HepG2 (cell line): ENCODE data around the gene PIGX. TPM values are rescaled to one million over a fixed set of nuclear protein-coding genes. Genes with fewer than 3 reads are reported as not detected.

Experiments
- CCAR2 ChIP-seq: fragments of 200-400 bp; formaldehyde crosslinking; optimal IDR thresholded peaks from 2 replicates; pipeline ENCODE3; 2018; ENCODE audit warnings: low read depth, mild to moderate bottlenecking, low read length, moderate library complexity
- DR1 ChIP-seq: sonication (generic); formaldehyde crosslinking; IDR thresholded peaks from 2 replicates; pipeline ENCODE4 v1.8.0; 2021; ENCODE audit warnings: mild to moderate bottlenecking, missing genetic modification reagents, inconsistent platforms
- SP1 ChIP-seq, 2 experiments: fragments of 450-650 bp in 1 of 2; sonication (generic) in 1 of 2; formaldehyde crosslinking in 1 of 2; IDR thresholded peaks; 2 replicates each; pipeline versions ENCODE4 v1.4.0 to v1.6.1; 2016 to 2020; ENCODE audit warnings: missing genetic modification reagents in 1 of 2
- TBP ChIP-seq: sonication (generic); formaldehyde crosslinking; IDR thresholded peaks from 2 replicates; pipeline ENCODE4 v1.5.0; 2020; ENCODE audit warnings: missing genetic modification reagents
- ZBTB3 ChIP-seq: sonication (generic); formaldehyde crosslinking; IDR thresholded peaks from 2 replicates; pipeline ENCODE4 v1.4.0; 2020; ENCODE audit warnings: low read depth, mild to moderate bottlenecking, moderate library complexity, missing genetic modification reagents, borderline replicate concordance
- ZFYVE20 ChIP-seq: sonication (generic); formaldehyde crosslinking; IDR thresholded peaks from 2 replicates; pipeline ENCODE4 v1.8.0; 2023; ENCODE audit warnings: low read depth, mild to moderate bottlenecking, moderate library complexity, missing genetic modification reagents, borderline replicate concordance
- ZNF687 ChIP-seq: sonication (generic); formaldehyde crosslinking; IDR thresholded peaks from 2 replicates; pipeline ENCODE4 v1.5.1; 2020; ENCODE audit warnings: mild to moderate bottlenecking, missing genetic modification reagents, moderate library complexity
- ZSCAN25 ChIP-seq: sonication (generic); formaldehyde crosslinking; IDR thresholded peaks from 2 replicates; pipeline ENCODE4 v1.8.0; 2022; ENCODE audit warnings: mild to moderate bottlenecking, missing genetic modification reagents
- polyA plus RNA-seq, 8 experiments: library from polyadenylated mRNA; depleted of rRNA in 3 of 8; stranded (reverse) in 7 of 8; unstranded in 1 of 8; fragments of >200 nt; fragmentation: Illumina TruSeq in 4 of 8; extraction: Trizol in 4 of 8; gene quantifications; 2 replicates each; pipeline versions ENCODE4 v1.2.1 to v1.2.3, GENCODE V29; 2011 to 2016; ENCODE audit warnings: low read depth in 4 of 8, missing spikeins in 1 of 8, mixed read lengths in 1 of 8; ENCODE audit not compliant: insufficient read depth in 1 of 8
- total RNA-seq, 5 experiments: library from RNA; depleted of rRNA; stranded (reverse); fragments of >200 nt; fragmentation: Illumina TruSeq; extraction: Trizol; gene quantifications; 2 replicates each; pipeline ENCODE4 v1.2.3, GENCODE V29; 2016; ENCODE audit warnings: low read depth in 1 of 5
- TF ChIP-seq, protein P1 (sequence below): IDR thresholded peaks from 2 replicates; pipeline ENCODE4 v1.4.0; 2020; ENCODE audit warnings: mild to moderate bottlenecking, missing genetic modification reagents
- TF ChIP-seq, protein P2 (sequence below): sonication (generic); formaldehyde crosslinking; IDR thresholded peaks from 2 replicates; pipeline ENCODE4 v1.8.1; 2023; ENCODE audit warnings: missing genetic modification reagents, mild to moderate bottlenecking, borderline replicate concordance
- TF ChIP-seq, protein P3 (sequence below): sonication (generic); formaldehyde crosslinking; conservative IDR thresholded peaks from 2 replicates; pipeline ENCODE4 v1.4.0; 2020; ENCODE audit warnings: missing genetic modification reagents
- TF ChIP-seq, protein P4 (sequence below): sonication (generic); formaldehyde crosslinking; IDR thresholded peaks from 2 replicates; pipeline ENCODE4 v1.4.0; 2020; ENCODE audit warnings: missing genetic modification reagents

The PIGX gene
- total and polyA plus RNA-seq, 2 of the 13 experiments (the other 11 are each of a cell fraction or from before 2014, with no cell fraction given) = 13.2 to 21.3 TPM

GRCh38 chr3:196774191-196774820, 62.1 kb downstream of the PIGX start (continued):
- TF ChIP-seq, protein P1, sequence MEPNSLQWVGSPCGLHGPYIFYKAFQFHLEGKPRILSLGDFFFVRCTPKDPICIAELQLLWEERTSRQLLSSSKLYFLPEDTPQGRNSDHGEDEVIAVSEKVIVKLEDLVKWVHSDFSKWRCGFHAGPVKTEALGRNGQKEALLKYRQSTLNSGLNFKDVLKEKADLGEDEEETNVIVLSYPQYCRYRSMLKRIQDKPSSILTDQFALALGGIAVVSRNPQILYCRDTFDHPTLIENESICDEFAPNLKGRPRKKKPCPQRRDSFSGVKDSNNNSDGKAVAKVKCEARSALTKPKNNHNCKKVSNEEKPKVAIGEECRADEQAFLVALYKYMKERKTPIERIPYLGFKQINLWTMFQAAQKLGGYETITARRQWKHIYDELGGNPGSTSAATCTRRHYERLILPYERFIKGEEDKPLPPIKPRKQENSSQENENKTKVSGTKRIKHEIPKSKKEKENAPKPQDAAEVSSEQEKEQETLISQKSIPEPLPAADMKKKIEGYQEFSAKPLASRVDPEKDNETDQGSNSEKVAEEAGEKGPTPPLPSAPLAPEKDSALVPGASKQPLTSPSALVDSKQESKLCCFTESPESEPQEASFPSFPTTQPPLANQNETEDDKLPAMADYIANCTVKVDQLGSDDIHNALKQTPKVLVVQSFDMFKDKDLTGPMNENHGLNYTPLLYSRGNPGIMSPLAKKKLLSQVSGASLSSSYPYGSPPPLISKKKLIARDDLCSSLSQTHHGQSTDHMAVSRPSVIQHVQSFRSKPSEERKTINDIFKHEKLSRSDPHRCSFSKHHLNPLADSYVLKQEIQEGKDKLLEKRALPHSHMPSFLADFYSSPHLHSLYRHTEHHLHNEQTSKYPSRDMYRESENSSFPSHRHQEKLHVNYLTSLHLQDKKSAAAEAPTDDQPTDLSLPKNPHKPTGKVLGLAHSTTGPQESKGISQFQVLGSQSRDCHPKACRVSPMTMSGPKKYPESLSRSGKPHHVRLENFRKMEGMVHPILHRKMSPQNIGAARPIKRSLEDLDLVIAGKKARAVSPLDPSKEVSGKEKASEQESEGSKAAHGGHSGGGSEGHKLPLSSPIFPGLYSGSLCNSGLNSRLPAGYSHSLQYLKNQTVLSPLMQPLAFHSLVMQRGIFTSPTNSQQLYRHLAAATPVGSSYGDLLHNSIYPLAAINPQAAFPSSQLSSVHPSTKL = peak; percentile 79
- TF ChIP-seq ZNF687 (no peak), ZBTB3 (CRISPR knock-in tag) (no peak), DR1 (CRISPR knock-in tag) (no peak), ZFYVE20 (CRISPR knock-in tag) (no peak), SP1 (IDR thresholded peaks at IDR 0.05) (no peak), SP1 (CRISPR knock-in tag; IDR thresholded peaks at IDR 0.05) (no peak), TBP (CRISPR knock-in tag) (no peak), ZSCAN25 (no peak), CCAR2 (no peak)
- TF ChIP-seq, protein P2, sequence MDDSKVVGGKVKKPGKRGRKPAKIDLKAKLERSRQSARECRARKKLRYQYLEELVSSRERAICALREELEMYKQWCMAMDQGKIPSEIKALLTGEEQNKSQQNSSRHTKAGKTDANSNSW (CRISPR knock-in tag) = no peak
- TF ChIP-seq, protein P3, sequence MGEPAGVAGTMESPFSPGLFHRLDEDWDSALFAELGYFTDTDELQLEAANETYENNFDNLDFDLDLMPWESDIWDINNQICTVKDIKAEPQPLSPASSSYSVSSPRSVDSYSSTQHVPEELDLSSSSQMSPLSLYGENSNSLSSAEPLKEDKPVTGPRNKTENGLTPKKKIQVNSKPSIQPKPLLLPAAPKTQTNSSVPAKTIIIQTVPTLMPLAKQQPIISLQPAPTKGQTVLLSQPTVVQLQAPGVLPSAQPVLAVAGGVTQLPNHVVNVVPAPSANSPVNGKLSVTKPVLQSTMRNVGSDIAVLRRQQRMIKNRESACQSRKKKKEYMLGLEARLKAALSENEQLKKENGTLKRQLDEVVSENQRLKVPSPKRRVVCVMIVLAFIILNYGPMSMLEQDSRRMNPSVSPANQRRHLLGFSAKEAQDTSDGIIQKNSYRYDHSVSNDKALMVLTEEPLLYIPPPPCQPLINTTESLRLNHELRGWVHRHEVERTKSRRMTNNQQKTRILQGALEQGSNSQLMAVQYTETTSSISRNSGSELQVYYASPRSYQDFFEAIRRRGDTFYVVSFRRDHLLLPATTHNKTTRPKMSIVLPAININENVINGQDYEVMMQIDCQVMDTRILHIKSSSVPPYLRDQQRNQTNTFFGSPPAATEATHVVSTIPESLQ (CRISPR knock-in tag) = no peak
- TF ChIP-seq, protein P4, sequence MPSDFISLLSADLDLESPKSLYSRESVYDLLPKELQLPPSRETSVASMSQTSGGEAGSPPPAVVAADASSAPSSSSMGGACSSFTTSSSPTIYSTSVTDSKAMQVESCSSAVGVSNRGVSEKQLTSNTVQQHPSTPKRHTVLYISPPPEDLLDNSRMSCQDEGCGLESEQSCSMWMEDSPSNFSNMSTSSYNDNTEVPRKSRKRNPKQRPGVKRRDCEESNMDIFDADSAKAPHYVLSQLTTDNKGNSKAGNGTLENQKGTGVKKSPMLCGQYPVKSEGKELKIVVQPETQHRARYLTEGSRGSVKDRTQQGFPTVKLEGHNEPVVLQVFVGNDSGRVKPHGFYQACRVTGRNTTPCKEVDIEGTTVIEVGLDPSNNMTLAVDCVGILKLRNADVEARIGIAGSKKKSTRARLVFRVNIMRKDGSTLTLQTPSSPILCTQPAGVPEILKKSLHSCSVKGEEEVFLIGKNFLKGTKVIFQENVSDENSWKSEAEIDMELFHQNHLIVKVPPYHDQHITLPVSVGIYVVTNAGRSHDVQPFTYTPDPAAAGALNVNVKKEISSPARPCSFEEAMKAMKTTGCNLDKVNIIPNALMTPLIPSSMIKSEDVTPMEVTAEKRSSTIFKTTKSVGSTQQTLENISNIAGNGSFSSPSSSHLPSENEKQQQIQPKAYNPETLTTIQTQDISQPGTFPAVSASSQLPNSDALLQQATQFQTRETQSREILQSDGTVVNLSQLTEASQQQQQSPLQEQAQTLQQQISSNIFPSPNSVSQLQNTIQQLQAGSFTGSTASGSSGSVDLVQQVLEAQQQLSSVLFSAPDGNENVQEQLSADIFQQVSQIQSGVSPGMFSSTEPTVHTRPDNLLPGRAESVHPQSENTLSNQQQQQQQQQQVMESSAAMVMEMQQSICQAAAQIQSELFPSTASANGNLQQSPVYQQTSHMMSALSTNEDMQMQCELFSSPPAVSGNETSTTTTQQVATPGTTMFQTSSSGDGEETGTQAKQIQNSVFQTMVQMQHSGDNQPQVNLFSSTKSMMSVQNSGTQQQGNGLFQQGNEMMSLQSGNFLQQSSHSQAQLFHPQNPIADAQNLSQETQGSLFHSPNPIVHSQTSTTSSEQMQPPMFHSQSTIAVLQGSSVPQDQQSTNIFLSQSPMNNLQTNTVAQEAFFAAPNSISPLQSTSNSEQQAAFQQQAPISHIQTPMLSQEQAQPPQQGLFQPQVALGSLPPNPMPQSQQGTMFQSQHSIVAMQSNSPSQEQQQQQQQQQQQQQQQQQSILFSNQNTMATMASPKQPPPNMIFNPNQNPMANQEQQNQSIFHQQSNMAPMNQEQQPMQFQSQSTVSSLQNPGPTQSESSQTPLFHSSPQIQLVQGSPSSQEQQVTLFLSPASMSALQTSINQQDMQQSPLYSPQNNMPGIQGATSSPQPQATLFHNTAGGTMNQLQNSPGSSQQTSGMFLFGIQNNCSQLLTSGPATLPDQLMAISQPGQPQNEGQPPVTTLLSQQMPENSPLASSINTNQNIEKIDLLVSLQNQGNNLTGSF (CRISPR knock-in tag) = no peak
